ENCODE data around the gene RAB6B. TPM values are rescaled to one million over a fixed set of nuclear protein-coding genes. Genes with fewer than 3 reads are reported as not detected.

Gene RAB6B
- total and polyA plus RNA-seq, 2 experiments from 2014 or later = 1.2 to 3.9 TPM

DNA sequence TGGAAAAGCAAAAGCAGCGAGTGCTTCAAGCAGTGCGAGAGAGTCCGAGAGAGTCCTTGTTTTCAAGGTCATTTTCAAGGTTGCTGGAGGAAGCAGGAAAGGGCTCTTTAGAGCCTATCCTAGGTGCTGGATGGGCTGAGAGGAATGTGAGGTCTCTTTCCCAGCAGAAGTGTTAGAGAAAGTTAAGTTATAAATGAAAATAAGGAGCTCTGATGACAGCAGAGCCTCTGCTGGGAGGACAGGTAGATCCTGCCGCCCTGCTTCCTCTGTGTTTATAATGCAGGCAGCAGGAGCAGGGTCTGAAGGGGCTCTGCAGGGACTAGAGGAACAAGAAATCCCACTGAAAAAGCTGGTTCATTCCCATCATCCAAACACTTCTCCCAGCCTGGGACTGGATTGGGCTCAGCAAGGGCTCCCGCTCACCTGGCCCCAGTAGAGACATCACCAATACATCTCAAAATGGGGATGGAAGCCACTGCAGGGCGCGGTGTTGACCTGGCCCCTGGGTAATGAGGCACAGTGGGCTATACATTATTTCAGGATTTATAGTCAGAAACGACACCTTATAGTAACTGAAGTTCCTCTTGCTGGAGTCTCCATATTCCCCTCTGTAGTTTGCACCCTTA, 41.5 kb upstream of the RAB6B start:
- H3F3A ChIP-seq (replicated peaks; ENCODE audit: low read depth) = no peaks in the 10 kb centered on the region
- no peaks in the 10 kb centered on the region for H4K20me1 ChIP-seq (replicated peaks; ENCODE audit: insufficient read depth)
- H3K9me2 ChIP-seq (ENCODE audit: insufficient read depth) = no peaks in the 10 kb centered on the region
- H3K4me2 ChIP-seq = no peak overlapping the region
- H2AFZ ChIP-seq = no peak overlapping the region
- no peaks in the 10 kb centered on the region for H3K79me2 ChIP-seq (replicated peaks; ENCODE audit: insufficient read depth)
- Mint-ChIP-seq H3K9me3 (no peaks in the 10 kb centered on the region; the same call in 2 of the 3 replicates), H3K4me3 (no peak overlapping the region), H3K27ac (no peak overlapping the region), H3K36me3 (ENCODE audit: low read depth) (no peaks in the 10 kb centered on the region), H3K4me1 (peaks cover 15% of the 10 kb centered on the region), H3K27me3 (ENCODE audit: insufficient read depth, low read depth, poor library complexity) (peaks cover 5% of the 10 kb centered on the region)
- TF ChIP-seq CREB1 (CRISPR knock-in tag; IDR thresholded peaks at IDR 0.05; ENCODE audit: low read depth) (no peak), JUNB (IDR thresholded peaks at IDR 0.05; ENCODE audit: unreplicated experiment) (no peak), ZNF114 (CRISPR knock-in tag; IDR thresholded peaks at IDR 0.05) (no peak), ZNF331 (CRISPR knock-in tag; IDR thresholded peaks at IDR 0.05; ENCODE audit: low read depth) (no peak), NANOG (IDR thresholded peaks at IDR 0.05; ENCODE audit: borderline replicate concordance) (no peak), STAT1 (IDR thresholded peaks at IDR 0.05; ENCODE audit: unreplicated experiment) (no peak)
- TF ChIP-seq, protein P1, sequence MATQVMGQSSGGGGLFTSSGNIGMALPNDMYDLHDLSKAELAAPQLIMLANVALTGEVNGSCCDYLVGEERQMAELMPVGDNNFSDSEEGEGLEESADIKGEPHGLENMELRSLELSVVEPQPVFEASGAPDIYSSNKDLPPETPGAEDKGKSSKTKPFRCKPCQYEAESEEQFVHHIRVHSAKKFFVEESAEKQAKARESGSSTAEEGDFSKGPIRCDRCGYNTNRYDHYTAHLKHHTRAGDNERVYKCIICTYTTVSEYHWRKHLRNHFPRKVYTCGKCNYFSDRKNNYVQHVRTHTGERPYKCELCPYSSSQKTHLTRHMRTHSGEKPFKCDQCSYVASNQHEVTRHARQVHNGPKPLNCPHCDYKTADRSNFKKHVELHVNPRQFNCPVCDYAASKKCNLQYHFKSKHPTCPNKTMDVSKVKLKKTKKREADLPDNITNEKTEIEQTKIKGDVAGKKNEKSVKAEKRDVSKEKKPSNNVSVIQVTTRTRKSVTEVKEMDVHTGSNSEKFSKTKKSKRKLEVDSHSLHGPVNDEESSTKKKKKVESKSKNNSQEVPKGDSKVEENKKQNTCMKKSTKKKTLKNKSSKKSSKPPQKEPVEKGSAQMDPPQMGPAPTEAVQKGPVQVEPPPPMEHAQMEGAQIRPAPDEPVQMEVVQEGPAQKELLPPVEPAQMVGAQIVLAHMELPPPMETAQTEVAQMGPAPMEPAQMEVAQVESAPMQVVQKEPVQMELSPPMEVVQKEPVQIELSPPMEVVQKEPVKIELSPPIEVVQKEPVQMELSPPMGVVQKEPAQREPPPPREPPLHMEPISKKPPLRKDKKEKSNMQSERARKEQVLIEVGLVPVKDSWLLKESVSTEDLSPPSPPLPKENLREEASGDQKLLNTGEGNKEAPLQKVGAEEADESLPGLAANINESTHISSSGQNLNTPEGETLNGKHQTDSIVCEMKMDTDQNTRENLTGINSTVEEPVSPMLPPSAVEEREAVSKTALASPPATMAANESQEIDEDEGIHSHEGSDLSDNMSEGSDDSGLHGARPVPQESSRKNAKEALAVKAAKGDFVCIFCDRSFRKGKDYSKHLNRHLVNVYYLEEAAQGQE (IDR thresholded peaks at IDR 0.05; ENCODE audit: unreplicated experiment) = no peak
- TF ChIP-seq, protein P2, sequence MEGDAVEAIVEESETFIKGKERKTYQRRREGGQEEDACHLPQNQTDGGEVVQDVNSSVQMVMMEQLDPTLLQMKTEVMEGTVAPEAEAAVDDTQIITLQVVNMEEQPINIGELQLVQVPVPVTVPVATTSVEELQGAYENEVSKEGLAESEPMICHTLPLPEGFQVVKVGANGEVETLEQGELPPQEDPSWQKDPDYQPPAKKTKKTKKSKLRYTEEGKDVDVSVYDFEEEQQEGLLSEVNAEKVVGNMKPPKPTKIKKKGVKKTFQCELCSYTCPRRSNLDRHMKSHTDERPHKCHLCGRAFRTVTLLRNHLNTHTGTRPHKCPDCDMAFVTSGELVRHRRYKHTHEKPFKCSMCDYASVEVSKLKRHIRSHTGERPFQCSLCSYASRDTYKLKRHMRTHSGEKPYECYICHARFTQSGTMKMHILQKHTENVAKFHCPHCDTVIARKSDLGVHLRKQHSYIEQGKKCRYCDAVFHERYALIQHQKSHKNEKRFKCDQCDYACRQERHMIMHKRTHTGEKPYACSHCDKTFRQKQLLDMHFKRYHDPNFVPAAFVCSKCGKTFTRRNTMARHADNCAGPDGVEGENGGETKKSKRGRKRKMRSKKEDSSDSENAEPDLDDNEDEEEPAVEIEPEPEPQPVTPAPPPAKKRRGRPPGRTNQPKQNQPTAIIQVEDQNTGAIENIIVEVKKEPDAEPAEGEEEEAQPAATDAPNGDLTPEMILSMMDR (conservative IDR thresholded peaks at IDR 0.05; ENCODE audit: low read depth in 2 of 2) = no peak
- TF ChIP-seq, protein P3, sequence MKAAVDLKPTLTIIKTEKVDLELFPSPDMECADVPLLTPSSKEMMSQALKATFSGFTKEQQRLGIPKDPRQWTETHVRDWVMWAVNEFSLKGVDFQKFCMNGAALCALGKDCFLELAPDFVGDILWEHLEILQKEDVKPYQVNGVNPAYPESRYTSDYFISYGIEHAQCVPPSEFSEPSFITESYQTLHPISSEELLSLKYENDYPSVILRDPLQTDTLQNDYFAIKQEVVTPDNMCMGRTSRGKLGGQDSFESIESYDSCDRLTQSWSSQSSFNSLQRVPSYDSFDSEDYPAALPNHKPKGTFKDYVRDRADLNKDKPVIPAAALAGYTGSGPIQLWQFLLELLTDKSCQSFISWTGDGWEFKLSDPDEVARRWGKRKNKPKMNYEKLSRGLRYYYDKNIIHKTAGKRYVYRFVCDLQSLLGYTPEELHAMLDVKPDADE (IDR thresholded peaks at IDR 0.05) = no peak
- TF ChIP-seq, protein P4, sequence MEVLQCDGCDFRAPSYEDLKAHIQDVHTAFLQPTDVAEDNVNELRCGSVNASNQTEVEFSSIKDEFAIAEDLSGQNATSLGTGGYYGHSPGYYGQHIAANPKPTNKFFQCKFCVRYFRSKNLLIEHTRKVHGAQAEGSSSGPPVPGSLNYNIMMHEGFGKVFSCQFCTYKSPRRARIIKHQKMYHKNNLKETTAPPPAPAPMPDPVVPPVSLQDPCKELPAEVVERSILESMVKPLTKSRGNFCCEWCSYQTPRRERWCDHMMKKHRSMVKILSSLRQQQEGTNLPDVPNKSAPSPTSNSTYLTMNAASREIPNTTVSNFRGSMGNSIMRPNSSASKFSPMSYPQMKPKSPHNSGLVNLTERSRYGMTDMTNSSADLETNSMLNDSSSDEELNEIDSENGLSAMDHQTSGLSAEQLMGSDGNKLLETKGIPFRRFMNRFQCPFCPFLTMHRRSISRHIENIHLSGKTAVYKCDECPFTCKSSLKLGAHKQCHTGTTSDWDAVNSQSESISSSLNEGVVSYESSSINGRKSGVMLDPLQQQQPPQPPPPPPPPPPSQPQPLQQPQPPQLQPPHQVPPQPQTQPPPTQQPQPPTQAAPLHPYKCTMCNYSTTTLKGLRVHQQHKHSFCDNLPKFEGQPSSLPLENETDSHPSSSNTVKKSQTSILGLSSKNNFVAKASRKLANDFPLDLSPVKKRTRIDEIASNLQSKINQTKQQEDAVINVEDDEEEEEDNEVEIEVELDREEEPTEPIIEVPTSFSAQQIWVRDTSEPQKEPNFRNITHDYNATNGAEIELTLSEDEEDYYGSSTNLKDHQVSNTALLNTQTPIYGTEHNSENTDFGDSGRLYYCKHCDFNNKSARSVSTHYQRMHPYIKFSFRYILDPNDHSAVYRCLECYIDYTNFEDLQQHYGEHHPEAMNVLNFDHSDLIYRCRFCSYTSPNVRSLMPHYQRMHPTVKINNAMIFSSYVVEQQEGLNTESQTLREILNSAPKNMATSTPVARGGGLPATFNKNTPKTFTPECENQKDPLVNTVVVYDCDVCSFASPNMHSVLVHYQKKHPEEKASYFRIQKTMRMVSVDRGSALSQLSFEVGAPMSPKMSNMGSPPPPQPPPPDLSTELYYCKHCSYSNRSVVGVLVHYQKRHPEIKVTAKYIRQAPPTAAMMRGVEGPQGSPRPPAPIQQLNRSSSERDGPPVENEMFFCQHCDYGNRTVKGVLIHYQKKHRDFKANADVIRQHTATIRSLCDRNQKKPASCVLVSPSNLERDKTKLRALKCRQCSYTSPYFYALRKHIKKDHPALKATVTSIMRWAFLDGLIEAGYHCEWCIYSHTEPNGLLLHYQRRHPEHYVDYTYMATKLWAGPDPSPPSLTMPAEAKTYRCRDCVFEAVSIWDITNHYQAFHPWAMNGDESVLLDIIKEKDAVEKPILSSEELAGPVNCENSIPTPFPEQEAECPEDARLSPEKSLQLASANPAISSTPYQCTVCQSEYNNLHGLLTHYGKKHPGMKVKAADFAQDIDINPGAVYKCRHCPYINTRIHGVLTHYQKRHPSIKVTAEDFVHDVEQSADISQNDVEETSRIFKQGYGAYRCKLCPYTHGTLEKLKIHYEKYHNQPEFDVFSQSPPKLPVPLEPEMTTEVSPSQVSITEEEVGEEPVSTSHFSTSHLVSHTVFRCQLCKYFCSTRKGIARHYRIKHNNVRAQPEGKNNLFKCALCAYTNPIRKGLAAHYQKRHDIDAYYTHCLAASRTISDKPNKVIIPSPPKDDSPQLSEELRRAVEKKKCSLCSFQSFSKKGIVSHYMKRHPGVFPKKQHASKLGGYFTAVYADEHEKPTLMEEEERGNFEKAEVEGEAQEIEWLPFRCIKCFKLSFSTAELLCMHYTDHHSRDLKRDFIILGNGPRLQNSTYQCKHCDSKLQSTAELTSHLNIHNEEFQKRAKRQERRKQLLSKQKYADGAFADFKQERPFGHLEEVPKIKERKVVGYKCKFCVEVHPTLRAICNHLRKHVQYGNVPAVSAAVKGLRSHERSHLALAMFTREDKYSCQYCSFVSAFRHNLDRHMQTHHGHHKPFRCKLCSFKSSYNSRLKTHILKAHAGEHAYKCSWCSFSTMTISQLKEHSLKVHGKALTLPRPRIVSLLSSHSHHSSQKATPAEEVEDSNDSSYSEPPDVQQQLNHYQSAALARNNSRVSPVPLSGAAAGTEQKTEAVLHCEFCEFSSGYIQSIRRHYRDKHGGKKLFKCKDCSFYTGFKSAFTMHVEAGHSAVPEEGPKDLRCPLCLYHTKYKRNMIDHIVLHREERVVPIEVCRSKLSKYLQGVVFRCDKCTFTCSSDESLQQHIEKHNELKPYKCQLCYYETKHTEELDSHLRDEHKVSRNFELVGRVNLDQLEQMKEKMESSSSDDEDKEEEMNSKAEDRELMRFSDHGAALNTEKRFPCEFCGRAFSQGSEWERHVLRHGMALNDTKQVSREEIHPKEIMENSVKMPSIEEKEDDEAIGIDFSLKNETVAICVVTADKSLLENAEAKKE (CRISPR knock-in tag; IDR thresholded peaks at IDR 0.05) = no peak
- H3K4me1 ChIP-seq (ENCODE audit: insufficient read depth) = no peaks in the 10 kb centered on the region
- DNase-seq (ENCODE audit: low spot score) (no peak), ATAC-seq (no peak)
- no peak overlapping the region for H3K4me3 ChIP-seq
- no peaks in the 10 kb centered on the region for H3K36me3 ChIP-seq (ENCODE audit: insufficient read depth)
- no peak overlapping the region for H3K27ac ChIP-seq (ENCODE audit: low read depth)
- H3K27me3 ChIP-seq (ENCODE audit: insufficient read depth) = no peaks in the 10 kb centered on the region
